HUES6 (cell line): ENCODE measurements around the gene MT1X.
"Not testable (repeated sequence)": the region's sequence is repeated elsewhere in the genome, so short reads cannot be mapped to it uniquely, and the experiment has no call there.

Experiments used
- H3K27ac ChIP-seq: 2 replicates; pipeline ENCODE4 v1.7.0; 2013; ENCODE audit warnings: low read depth, mild to moderate bottlenecking, low read length, inconsistent platforms
- H3K27me3 ChIP-seq: 2 replicates; pipeline ENCODE4 v1.6.1; 2013; ENCODE audit warnings: low read length; ENCODE audit not compliant: control insufficient read depth, insufficient read depth
- H3K36me3 ChIP-seq: 2 replicates; pipeline ENCODE4 v1.6.1; 2013; ENCODE audit warnings: low read length; ENCODE audit not compliant: control insufficient read depth, insufficient read depth
- H3K4me1 ChIP-seq: 2 replicates; pipeline ENCODE4 v1.6.1; 2013; ENCODE audit warnings: low read length; ENCODE audit not compliant: control insufficient read depth, insufficient read depth
- H3K4me3 ChIP-seq: 2 replicates; pipeline ENCODE4 v1.5.1; 2013; ENCODE audit warnings: low read depth, low read length
- H3K9ac ChIP-seq: one replicate; pipeline ENCODE4 v1.6.1; 2013; ENCODE audit warnings: mild to moderate bottlenecking, low read length
- H3K9me3 ChIP-seq: 2 replicates; pipeline ENCODE4 v1.6.1; 2013; ENCODE audit warnings: low read depth, low read length; ENCODE audit not compliant: control insufficient read depth, insufficient read depth

The MT1X gene

DNA sequence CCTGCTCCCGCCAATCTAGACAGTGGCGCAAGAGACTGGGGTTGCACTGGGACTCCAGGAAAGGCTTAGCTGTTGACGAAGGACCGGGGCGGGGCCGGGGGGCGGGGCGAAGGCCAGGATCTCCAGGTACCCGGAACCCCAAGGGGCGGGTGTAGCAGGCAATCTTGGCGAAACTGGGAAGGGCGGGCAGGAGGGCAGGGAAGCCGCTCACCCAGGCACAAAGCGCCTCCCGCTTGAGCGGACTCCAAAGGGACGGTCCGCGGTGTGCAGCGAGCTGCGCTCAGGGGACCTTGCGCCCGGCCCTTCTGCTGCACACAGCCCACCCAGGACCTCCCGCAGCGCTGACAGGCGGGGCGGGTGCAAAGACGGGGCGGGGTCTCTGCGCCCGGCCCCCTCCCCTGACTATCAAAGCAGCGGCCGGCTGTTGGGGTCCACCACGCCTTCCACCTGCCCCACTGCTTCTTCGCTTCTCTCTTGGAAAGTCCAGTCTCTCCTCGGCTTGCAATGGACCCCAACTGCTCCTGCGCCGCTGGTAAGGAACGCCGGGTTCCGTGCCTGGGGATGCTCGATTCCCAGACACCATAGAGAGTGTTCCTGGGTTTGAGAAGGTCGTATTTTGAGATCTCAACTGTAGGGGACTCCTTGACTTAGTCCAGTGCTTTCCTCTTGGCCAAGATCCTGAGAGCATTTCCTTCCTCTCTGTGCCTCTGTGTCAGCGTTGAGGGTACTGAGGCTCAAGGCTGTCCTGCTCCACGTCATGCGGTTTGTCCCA, 24.5 kb upstream of the MT1X start, which contains the start of gene MT1F:
Gene MT1F, plus strand, starts transcription at position 405 of the 772 bp plus-strand sequence. Its CDS starts 100 bp downstream, at position 505.
- Histone ChIP-seq H3K27ac (peak within 1 kb of the TSS; percentile 27; the same call in 1 of the 2 replicates), H3K9ac (peak within 1 kb of the TSS; percentile 92)

GRCh38 chr16:56658327-56658875, 23.9 kb upstream of the MT1X start:
- H3K9ac ChIP-seq = peak overlapping the region; percentile 92
- no peak overlapping the region; the same call in 1 of the 2 replicates for H3K27ac ChIP-seq
- H3K4me3 ChIP-seq = peak overlapping the region; percentile 83
- peaks cover 64% of the 10 kb centered on the region for H3K27me3 ChIP-seq
- no peaks in the 10 kb centered on the region for H3K36me3 ChIP-seq
- H3K4me1 ChIP-seq = peaks cover 17% of the 10 kb centered on the region; the same call in 1 of the 2 replicates
- no peaks in the 10 kb centered on the region for H3K9me3 ChIP-seq

More for the DNA sequence above, 24.5 kb upstream of the MT1X start, which contains the start of gene MT1F:
- peaks cover 17% of the 10 kb centered on the region; the same call in 1 of the 2 replicates for H3K4me1 ChIP-seq
- no peaks in the 10 kb centered on the region for H3K9me3 ChIP-seq
- H3K36me3 ChIP-seq = no peaks in the 10 kb centered on the region
- H3K27me3 ChIP-seq = peaks cover 63% of the 10 kb centered on the region
- peak within 1 kb of the TSS; percentile 83 for H3K4me3 ChIP-seq

DNA sequence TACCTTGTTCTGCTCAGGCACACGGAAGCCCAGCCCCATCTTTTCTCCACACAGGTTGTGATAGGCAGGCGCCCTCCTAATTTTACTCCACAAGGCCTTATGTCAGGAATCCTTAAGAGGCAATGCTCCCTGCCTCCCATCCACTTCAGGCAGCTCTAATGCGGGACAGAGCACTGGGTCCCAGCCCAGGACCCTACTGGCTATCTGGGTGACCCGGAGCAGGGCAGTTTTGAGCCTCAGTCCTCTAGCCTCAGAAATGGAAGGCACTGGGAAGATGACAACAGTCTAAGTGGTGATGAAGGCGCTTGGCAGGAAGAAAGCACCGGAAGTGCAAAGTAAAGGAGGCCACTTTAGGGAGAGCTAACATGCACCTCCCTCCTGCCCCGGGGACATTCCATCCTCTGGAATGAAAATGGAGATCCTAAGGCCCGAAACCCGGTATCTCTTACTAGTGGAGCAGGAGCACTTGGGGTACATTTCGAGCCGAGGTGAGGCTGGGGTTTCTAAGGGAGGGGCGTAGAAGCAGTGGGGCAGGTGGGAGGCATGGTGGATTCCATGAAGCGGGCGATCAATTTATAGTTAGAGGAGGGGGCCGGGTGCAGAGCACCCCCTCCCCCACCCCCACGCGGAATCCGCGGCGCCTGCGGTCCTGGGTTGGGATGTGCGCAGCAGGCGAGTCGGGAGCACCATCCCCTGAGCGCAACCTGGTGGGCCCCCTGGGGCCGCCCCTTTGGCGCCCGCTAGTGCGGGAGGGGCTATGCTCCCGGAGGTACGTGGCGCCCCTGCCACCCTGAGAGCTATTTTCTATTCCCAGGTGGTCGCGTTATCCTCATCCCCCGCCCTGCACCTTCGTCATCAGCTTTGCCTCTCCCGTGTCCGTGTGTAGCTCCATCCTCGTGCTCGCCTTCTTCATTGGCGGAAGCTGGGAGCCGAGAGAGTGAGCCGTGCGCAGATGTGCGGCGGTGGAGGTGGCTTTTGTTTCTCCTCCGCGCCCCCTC, 19.6 kb upstream of the MT1X start:
- Histone ChIP-seq H3K4me1 (peaks cover 21% of the 10 kb centered on the region; the same call in 1 of the 2 replicates), H3K27ac (no peak overlapping the region), H3K9me3 (no peaks in the 10 kb centered on the region), H3K9ac (peak overlapping the region; percentile 61), H3K4me3 (peak overlapping the region; percentile 64), H3K36me3 (no peaks in the 10 kb centered on the region), H3K27me3 (peaks cover 99% of the 10 kb centered on the region)

DNA sequence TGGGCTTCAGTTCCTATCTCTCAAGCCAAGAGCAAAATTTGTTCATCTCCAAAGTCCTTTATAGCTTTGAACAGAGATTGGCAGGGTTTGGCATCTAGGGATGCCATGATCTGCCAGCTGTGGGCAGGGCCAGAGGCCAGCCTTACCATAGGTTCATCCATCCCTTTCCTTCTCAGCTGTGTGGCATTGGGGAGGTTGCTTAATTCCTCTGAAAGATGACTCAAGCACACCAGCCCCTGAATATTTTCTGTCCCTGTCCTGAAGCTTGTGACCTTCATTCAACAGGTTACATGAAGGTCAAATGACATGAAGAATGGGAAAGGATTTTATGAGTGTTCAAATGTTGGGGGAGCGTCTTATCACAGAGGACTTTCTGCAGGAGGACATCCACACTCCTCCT, 17.8 kb upstream of the MT1X start:
- Histone ChIP-seq H3K27me3 (peaks cover 100% of the 10 kb centered on the region), H3K27ac (no peak overlapping the region), H3K4me1 (peaks cover 26% of the 10 kb centered on the region), H3K9me3 (no peaks in the 10 kb centered on the region), H3K4me3 (no peak overlapping the region), H3K36me3 (no peaks in the 10 kb centered on the region), H3K9ac (no peak overlapping the region)

DNA sequence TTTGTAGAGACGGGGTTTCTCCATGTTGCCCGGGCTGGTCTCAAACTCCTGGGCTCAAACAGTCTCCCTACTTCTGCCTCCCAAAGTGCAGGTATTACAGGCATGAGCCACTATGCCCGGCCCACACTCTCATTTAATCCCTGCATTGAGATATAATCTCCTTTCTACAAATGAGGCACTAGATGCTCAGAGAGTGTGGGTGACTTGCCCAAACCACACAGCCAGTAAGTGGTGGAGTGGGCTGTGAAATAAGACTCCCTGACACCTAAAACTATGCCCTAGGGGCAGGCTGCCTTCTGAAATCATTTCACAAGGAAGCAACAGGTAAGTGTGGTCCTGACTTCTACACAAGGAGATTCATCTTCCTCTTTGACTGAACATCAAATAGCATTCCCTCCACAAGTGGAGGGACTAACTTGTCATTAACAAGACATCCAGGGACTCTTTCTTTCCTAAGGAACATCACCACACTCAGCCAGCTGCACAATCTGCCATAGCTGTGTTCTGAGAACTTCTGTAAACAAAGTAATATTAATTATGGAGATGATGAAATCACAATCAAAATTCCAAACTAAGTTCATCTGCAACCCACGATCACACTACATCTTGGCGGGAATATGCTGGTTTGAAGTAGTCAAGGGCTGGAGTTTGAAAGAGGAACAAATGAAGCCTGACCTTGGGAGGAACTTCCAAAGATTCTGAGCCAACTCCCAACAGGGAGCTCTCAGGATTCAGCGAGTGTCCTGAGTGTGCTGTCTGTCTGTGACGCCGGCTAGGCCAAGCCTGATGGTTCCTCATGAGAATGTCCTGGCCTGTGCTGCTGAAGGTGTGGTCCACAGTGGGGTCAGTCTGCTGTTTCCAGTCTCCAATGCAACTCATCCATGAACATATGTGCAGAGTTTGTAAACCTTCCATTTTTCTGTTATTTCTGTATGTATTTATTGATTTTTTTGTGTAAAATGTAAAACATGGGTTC, 16.7 kb upstream of the MT1X start:
- H3K4me1 ChIP-seq = peaks cover 35% of the 10 kb centered on the region
- H3K4me3 ChIP-seq, H3K9ac ChIP-seq, H3K9me3 ChIP-seq, H3K36me3 ChIP-seq, H3K27ac ChIP-seq: not testable (repeated sequence)
- H3K27me3 ChIP-seq = peaks cover 100% of the 10 kb centered on the region

GRCh38 chr16:56667581-56668571, 14.4 kb upstream of the MT1X start, which contains the start of gene MT1G:
TSS of gene MT1G (minus strand) at chr16:56668065. CDS start at chr16:56667993, 72 bp downstream.
- no peaks in the 10 kb centered on the region for H3K36me3 ChIP-seq
- H3K4me3 ChIP-seq = peak within 1 kb of the TSS; percentile 51
- peaks cover 30% of the 10 kb centered on the region for H3K4me1 ChIP-seq
- peaks cover 99% of the 10 kb centered on the region for H3K27me3 ChIP-seq
- no peak within 1 kb of the TSS for H3K27ac ChIP-seq
- no peaks in the 10 kb centered on the region for H3K9me3 ChIP-seq
- peak within 1 kb of the TSS; percentile 77 for H3K9ac ChIP-seq

GRCh38 chr16:56669005-56669839, 13.0 kb upstream of the MT1X start, which contains the start of gene MT1H:
TSS of gene MT1H (plus strand) at chr16:56669814. CDS start at chr16:56669885, 71 bp downstream.
- peak within 1 kb of the TSS; percentile 49 for H3K4me3 ChIP-seq
- H3K27ac ChIP-seq = no peak within 1 kb of the TSS
- H3K4me1 ChIP-seq = peaks cover 36% of the 10 kb centered on the region
- H3K9ac ChIP-seq = peak within 1 kb of the TSS; percentile 63
- H3K36me3 ChIP-seq = no peaks in the 10 kb centered on the region
- no peaks in the 10 kb centered on the region for H3K9me3 ChIP-seq
- H3K27me3 ChIP-seq = peaks cover 96% of the 10 kb centered on the region

- peak overlapping the region; percentile 49 for H3K4me3 ChIP-seq
- no peaks in the 10 kb centered on the region for H3K9me3 ChIP-seq
- peaks cover 89% of the 10 kb centered on the region for H3K27me3 ChIP-seq
- H3K9ac ChIP-seq = peak overlapping the region; percentile 63
- H3K4me1 ChIP-seq = peaks cover 41% of the 10 kb centered on the region
- H3K36me3 ChIP-seq = no peaks in the 10 kb centered on the region
- no peak overlapping the region for H3K27ac ChIP-seq
These were observed 12.2 kb upstream of the MT1X start for GRCh38 chr16:56669840-56670619.
